GM19397 (cell line): Measurements from ENCODE around the gene ADGRB2.

Experiments used
- ATAC-seq: cut with Tn5 transposase; IDR thresholded peaks from one replicate; pipeline ENCODE4 v1.9.1; 2021; ENCODE audit warnings: mild to moderate bottlenecking, moderate library complexity; ENCODE audit not compliant: unreplicated experiment

ADGRB2 gene, protein sequence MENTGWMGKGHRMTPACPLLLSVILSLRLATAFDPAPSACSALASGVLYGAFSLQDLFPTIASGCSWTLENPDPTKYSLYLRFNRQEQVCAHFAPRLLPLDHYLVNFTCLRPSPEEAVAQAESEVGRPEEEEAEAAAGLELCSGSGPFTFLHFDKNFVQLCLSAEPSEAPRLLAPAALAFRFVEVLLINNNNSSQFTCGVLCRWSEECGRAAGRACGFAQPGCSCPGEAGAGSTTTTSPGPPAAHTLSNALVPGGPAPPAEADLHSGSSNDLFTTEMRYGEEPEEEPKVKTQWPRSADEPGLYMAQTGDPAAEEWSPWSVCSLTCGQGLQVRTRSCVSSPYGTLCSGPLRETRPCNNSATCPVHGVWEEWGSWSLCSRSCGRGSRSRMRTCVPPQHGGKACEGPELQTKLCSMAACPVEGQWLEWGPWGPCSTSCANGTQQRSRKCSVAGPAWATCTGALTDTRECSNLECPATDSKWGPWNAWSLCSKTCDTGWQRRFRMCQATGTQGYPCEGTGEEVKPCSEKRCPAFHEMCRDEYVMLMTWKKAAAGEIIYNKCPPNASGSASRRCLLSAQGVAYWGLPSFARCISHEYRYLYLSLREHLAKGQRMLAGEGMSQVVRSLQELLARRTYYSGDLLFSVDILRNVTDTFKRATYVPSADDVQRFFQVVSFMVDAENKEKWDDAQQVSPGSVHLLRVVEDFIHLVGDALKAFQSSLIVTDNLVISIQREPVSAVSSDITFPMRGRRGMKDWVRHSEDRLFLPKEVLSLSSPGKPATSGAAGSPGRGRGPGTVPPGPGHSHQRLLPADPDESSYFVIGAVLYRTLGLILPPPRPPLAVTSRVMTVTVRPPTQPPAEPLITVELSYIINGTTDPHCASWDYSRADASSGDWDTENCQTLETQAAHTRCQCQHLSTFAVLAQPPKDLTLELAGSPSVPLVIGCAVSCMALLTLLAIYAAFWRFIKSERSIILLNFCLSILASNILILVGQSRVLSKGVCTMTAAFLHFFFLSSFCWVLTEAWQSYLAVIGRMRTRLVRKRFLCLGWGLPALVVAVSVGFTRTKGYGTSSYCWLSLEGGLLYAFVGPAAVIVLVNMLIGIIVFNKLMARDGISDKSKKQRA (N-terminal part only)

DNA sequence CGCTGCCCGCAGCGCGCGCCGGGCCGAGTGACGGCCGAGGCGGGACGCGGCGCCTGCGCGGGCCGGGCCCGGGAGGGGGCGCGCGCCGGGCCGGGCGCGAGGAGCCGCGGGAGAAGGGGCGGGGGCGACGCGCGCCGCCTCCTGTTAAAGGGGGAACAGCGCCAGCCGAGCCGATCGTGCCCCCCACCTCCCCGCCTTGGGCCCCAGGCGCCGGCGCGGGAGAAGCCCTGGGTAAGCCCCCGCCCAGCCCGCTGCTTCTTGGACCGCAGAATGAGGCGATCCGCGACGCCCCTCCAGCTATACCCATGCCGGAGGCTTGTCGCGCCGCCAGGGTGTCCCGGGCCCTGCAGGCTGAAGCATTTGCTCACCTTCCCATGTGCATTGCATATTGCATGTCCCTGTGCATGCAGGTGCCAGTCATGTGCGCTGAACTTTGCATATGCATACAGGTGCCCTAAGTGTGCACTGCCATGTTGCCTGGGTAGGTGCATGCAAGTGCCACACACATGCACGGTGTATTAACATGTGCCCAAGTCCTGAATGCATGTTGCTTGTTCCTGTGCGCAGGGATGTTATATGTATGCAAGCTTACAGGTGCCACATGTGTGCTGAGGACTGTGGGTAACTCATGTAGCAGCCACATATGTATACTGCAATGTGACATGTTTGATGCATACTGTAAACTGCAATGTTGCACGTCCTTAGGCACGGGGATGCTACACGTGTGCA is at the start of gene ADGRB2:
TSS of gene ADGRB2 (minus strand) at position 29 of the 729 bp plus-strand sequence. CDS start 7,119 bp downstream, outside the sequence.
- no peak for ATAC-seq

DNA sequence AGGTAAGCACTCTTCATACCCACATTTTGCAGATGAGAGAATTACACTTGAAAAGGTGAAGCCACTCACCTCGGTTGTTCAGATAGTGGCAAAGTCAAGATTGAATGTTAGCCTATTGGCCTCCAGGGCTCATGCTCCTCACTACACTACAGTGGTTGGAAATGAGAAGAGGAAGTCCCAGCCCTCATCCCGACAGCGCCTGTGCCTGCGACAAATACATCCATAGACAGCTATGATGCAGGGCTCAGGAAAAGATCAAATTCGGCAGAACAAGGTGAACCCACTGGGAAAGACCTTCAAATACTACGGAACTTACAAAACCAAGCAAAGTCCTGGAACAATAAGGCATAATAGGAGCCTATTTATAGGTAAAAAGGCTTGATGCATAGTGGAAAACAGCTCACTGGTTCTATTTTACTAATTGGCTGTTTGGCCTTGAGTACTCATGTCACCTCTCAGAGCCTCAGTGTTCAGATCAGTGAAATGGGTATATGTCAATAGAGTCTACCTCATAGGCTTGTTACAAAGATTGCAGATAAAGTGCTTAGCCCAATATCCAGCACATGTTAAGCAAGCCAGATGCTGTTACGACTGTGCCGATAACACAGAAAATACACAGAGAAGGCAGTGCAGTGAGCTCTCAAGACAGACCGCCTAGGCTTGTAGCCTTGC is 48.2 kb upstream of the ADGRB2 start:
- no peak for ATAC-seq

DNA sequence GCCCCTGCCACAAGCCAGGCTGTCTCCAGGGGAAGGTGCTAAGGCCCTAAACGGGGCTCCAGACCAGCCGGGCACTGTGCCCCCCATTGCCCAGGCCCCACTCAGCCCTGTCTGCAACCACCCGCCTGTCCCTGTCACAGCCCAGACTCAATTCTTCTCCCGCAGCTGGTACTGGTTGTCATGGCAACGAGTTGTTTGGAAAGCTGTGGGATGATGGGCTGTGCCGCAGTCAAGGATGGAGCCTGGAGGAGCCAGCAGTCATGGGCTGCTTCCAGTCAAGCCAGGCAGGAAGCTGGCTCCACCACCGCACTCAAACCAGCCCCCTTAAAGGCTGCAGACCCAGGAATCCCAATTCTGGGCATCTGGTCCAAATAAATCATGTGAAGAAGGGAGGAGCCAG is 47.5 kb upstream of the ADGRB2 start:
- ATAC-seq, result no peak

DNA sequence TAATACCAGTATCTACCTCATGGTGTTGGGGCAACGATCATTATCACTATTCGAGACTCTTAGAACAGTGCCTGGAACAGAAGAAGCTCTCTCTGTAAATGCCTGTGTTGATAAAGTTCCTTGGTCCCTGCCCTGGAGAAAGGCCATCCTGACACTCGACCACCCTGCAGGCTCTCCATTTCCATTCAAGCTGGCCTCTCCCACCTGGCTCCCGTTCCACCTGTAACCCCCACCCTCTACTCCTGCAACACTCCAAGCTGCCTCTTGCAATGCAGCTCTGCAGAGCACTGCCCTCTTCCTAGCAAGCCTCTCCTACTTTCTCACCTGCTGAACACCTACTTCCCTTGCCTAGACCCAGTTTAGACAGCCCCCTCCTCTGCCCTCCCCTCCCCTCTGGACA is 45.6 kb upstream of the ADGRB2 start:
- ATAC-seq, result no peak

DNA sequence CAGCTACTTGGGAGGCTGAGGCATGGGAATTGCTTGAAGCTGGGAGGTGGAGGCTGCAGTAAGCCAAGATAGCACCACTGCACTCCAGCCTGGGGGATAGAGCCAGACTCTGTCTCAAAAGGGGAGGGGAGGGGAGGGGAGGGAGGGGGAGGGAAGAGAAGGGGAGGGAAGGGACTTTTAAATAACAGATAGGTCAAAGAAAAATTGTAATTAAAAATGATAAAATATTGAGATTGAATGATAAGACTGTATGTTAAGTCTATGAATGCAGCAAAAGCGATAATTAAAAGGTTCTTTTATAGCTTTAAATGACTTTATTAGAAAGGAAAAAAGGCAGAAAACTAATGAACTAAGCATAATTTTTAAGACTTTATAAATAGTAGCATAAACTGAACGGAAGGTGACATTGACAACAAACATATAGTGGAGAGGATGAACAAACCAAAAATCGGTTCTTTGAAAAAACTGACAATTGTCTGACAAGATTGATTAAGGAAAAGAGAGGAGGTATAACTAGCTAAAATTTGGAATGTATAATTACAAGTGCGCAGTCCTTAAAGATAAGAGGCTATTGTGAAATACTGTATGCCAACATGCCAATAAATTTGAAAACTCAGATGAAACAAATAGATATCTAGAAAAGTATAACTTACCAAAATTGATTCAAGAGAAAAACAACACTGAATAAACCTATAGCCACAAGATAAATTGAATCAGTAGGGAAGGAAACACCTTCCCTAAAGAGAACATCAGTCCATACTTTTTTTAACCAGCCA is 43.3 kb upstream of the ADGRB2 start:
- no peak for ATAC-seq

DNA sequence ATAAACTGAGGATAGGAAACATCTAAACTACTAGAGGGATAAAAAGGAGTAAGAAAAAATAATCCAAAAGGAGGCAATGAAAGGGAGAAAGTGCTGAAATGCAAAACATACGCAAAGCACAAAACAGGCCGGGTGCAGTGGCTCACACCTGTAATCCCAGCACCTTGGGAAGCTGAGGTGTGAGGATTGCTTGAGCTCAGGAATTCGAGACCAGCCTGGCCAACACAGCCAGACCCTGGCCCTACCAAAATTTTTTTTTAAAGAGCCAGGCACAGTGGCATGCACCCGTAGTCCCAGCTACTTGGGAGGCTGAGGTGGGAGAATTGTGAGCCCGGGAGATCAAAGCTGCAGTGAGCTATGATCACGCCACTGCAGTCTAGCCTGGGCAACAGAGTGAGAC is 41.2 kb upstream of the ADGRB2 start:
- ATAC-seq, result no peak

DNA sequence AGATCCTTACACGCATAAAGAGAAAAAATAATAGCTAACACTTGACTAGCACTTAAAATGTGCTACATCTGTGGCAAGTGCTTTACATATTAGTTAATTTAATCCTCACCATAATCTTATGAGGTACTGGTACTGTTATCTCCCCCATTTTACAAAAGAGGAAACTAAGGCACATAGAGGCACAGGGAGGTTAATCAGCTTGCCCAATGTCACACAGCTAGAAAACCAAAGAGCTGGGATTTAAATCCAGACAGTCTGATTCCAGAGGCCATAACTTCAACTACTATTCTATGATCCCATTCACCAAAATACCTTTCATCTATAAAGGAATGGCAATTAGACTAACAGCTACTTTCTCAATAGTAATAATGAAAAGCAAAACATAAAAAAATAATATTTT is 40.0 kb upstream of the ADGRB2 start:
- no peak for ATAC-seq

DNA sequence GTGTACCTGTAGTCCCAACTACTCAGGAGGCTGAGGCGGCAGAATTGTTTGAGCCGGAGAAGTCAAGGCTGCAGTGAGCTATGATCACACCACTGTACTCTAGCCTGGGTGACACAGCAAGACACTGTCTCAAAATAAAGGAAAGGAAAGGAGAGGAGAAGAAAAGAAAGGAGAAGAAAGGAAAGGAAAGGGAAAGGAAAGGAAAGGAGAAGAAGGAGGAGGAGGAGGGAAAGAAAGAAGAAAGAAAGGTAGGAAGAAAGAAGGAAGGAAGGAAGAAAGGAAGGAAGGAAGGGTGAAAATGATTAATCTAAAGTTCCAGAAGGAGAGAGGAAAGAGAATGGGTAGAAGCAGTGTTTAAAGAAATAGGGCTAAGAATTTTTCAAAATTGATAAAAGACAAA is 39.5 kb upstream of the ADGRB2 start:
- no peak for ATAC-seq

DNA sequence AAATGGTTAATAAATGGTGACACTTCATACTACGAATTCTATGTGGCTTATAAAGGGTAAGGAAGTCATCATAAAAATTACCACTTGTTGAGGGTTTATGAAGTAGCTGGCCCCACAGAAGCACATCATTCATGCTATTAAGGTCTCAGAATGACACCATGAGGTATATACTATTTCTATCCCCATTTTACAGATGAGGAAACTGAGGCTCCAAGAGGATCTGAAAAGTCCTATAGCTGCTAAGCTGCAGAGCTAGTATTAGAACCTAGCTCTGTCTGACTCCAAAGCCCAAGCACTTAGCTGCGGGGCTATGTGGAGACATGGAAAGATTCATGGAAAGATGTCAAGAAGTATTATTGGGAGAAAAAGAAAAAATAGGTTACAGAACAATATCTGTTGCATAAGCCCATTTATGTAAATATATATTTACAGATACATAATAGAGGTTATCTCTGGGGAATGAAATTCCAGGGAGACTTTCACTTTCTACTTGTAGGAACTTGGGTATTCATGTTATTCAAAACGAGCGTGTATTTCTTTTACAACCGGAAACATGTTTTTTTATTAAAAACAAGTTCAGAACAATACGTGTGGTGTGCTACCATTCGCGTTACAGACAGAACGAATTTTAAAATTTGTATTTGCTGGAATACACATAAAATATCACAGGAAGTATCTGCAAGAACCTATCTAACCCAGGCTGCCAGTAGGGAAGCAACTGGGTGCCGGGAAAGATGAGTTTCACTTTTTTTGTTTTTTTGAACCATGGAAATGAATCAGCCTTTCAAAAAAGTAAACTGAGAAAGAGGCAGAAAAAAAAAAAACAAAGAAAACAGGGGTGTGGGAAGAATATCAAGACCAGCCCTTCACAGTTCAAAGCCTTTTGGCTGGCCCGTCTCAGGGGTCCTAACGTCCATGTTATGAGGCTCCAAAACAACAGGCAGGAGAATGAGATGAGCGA is 38.3 kb upstream of the ADGRB2 start:
- ATAC-seq, result no peak

DNA sequence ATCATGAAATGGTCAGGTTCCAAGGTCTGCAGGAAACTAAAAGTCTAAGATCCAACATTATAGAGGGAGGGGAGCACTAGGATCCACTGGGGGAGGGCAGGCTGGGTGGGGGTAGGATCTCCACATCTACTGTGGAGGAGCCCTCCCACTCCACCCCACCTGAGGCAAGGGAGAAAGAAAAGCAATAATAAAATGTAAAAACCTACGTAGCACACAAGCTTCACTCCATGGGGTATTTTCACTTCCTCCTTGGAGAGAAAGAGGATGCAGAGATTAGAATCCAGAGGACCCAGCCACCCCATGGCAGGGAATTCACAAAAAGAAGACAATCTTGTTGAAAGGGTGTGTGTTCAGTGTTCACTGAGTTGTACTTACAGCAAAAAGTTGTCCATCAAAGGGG is 37.3 kb upstream of the ADGRB2 start:
- no peak for ATAC-seq

DNA sequence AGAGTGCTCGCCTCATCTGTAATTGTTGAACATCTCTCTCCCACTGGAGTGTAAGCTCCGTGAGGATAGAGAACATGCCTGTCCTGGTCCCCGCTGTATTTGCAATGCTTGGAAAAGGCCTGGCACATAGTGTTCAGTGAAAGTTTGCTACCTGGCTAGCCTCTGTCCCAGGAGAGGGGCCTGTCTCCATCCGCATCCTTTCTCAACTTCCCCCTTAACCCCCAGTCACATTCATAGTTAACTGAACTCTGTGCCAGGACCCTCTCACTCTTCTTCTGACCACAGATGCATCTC is 36.5 kb upstream of the ADGRB2 start:
- no peak for ATAC-seq

DNA sequence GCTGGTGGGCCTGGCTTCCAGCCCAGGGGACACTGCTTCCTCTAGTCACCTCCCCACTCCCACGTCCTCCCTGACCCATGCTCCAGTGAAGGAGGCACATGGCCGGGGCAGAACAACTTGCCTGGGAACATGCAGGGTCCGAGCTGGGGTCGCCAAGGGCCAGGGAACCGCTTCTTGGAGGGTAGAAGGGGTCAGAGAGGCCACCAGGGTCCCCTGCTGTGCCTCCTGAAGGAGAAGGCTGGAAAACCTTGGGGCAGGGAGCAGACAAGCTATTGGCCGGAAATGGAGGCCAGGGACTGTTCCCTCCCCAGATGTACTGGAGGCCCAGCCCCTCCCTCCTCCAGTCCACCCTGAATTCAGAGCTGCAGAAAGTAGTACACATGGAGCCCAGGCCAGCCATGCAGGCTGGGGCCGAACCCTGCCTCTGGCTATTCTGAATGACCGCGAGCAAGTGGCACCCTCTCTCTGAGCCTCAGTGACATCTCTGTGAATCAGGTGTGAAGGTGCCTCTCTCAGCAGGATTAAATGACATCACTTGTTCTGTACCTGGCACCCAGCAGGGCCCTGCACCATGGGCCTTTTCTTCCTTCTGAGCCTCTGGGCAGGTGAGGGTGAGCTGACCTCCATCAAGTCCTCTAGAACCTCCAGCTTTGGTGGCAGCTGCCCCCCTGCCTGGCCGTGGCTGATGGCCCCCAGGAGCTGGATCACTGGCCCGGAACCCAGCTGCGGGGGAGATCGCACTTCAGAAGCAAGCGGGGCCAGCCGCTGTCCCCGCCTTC is 35.9 kb upstream of the ADGRB2 start:
- no peak for ATAC-seq

DNA sequence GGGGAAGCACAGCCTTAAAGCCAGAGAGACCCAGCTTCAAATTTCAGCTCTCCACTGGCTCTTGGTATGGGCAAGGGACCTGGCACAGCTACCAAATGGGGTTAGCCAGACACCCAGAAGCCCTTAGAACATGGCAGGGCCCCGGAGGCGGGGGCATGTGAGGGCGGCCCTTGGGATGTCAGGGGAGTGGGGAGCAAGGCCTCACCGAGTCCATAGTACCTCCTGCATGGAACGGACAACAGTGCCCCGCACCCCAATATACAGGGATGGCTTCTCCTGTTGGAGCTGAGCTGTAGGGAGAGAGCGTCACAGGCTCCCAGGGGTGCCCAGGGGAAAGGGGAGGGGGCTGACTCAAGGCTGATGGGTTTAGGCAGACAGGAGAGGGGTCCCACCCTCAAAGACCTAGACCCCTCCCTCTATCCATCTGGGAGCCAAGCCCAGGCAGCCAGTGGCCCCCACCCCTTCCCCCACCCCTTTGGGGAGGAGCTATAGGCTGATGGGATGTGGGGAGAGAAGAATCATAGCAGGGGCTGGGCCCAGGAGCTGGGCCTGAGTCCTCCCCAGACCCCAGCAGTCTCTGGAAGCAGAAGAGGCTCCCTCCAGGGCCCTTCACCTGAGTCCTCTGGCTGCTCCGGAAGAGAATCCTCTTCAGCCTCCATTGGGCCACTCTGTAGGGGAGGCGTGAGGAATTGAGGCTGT is 35.2 kb upstream of the ADGRB2 start:
- ATAC-seq, result no peak

DNA sequence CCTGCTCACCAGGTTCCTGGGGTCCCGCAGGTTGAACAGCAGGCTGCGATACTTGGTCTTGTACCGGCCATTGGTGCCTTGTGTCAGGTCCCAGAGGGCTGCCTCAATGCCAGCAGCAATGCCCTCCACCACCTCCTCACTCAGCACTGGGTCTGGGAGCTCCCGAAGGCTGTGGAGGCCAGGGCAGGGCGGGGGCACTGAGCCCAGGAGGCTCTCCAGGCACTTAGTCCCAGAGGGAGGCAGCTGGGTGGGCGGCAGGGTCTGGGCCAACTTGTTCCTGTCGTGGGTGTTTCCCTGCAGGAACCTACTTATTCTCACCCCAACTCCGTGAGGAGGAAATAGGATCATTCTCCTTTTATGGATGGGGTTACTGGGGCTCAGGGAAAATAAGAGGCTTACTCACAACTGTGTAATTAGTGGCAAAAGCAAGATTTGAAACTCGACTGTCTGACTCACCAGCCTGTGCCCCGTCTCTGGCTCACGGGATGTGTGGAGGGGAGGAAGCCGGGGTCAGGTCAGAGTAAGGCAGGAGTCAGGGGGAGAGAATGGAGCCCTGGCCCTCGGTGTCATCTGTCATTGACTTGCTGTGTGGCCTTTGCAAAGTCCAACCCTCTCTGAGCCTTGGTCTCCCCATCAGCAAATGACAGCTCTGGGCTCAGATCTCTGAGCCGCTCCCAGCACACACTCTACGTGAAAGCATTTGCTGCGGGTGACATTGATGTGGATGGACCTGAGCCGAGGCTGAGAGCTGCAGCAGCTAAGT is 34.5 kb upstream of the ADGRB2 start:
- no peak for ATAC-seq

DNA sequence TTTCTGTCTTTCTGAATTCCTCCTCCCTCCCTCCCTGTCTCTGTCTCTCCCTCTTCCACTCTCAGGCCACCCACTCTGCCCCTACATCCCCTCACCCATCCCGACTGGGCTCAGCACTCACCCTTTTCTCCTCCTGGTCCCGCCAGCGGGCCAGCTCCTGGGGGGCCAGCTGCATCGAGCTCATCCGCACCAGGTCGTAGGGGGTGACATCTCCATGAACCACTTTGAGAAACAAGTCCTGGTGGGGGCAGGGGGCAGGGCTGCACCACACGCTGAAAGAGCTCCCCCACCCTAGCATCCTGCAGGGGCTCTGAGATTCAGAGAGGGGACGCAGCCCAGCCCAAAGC is 33.9 kb upstream of the ADGRB2 start:
- ATAC-seq, result no peak

DNA sequence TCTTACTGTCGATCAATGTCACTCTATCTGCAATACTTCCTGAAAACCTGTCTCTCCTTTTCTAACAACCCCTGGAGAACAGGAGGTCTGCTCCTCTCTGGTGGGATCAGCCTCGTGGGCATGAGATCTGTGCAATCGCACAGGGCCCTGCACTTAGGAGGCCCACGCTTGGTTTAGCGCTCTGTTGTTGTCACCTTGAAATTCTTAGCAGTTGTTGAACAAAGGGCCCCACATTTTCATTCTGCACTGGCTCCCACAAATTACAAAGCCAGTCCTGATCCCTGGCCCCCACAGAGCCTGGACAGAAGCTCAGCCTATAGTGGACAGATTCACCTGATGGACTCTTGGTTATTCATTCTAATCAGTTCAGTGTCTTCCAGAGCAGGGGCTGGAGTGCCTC is 33.1 kb upstream of the ADGRB2 start:
- ATAC-seq, result no peak

DNA sequence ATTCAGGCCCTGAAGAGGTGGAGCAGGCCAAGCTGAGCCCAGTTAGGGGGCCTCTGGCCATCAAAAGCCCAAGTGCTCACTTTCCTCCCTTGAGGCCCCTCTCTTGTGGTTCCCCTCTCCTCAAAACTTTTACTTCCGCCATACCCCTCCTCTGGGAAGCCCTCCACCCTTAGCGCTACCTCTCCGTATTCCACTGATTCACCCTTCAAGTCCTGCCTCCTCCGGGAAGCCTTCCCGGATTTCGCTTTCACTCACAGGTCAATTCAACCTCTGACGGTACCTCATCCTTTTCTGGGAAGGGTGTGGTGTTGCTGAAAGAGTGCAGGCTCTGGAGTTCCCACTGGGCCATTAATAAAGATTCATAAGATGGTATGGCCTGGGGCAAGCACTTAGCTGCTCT is 32.6 kb upstream of the ADGRB2 start:
- no peak for ATAC-seq
